Testis (tissue), 2 donors: ENCODE results near the gene ITPK1.

Experiments
- CTCF ChIP-seq, 3 experiments: fragments of 450-650 bp in 2 of 3; fragments of 200-600 bp in 1 of 3; sonication (generic) in 1 of 3; IDR thresholded peaks; one replicate each; pipeline ENCODE4 v1.5.1; 2016 to 2019; ENCODE audit warnings: antibody characterized with exemption in 3 of 3, mild to moderate bottlenecking in 2 of 3, moderate library complexity in 1 of 3
- POLR2A ChIP-seq: fragments of 450-650 bp; IDR thresholded peaks from one replicate; pipeline ENCODE4 v1.6.1; 2017; ENCODE audit warnings: antibody characterized with exemption, mild to moderate bottlenecking, moderate library complexity

- TF ChIP-seq CTCF (IDR thresholded peaks at IDR 0.05) (no peak), POLR2A (no peak)
Observed at GRCh38 chr14:92945544-92945943, 170.2 kb downstream of the ITPK1 start.
